Sigmoid colon (tissue), 4 donors: ENCODE results near the gene DDX1.

ENCODE experiments used
- POLR2A ChIP-seq, 2 donors: fragments of 450-650 bp; IDR thresholded peaks; one replicate each; pipeline ENCODE4 v1.6.1; 2016; ENCODE audit warnings: antibody characterized with exemption in 2 of 2, mild to moderate bottlenecking in 2 of 2, moderate library complexity in 2 of 2
- POLR2AphosphoS5 ChIP-seq, 4 donors: sonication (generic); formaldehyde crosslinking; IDR thresholded peaks; one replicate each; pipeline ENCODE4 v1.6.1; 2017; ENCODE audit warnings: antibody characterized with exemption in 4 of 4

- no peak for TF ChIP-seq POLR2AphosphoS5 (IDR thresholded peaks at IDR 0.05)
- no peak for TF ChIP-seq POLR2A (IDR thresholded peaks at IDR 0.05)
Observed at GRCh38 chr2:15548974-15549373, 42.7 kb upstream of the DDX1 start.
